OCI-LY3 (cell line): Measurements from ENCODE around the gene ZNF277.
"Not testable (repeated sequence)": the region's sequence is repeated elsewhere in the genome, so short reads cannot be mapped to it uniquely, and the experiment has no call there.

Experiments
- H2AFZ ChIP-seq: fragments of 200-600, 300-600 bp; shearing (Covaris generic); 2 replicates; pipeline ENCODE4 v1.6.0; 2014; ENCODE audit warnings: antibody characterized with exemption, low read depth, low read length
- H3K27ac ChIP-seq: fragments of 200-600, 300-600 bp; sonication (generic); 2 replicates; pipeline ENCODE4 v1.5.1; 2014; ENCODE audit warnings: mild to moderate bottlenecking, low read length, moderate library complexity, mixed read lengths
- H3K27me3 ChIP-seq: fragments of 200-600, 300-600 bp; sonication (generic); 2 replicates; pipeline ENCODE4 v1.6.1; 2014; ENCODE audit warnings: low read depth, low read length, mixed read lengths
- H3K36me3 ChIP-seq: fragments of 200-600, 300-600 bp; sonication (generic); replicated peaks from 2 replicates; pipeline ENCODE3; 2014; ENCODE audit warnings: low read depth, low read length, mixed read lengths
- H3K4me1 ChIP-seq: fragments of 300-600, 200-600 bp; sonication (generic); 2 replicates; pipeline ENCODE4 v1.6.1; 2014; ENCODE audit warnings: low read length, mixed read lengths
- H3K4me2 ChIP-seq: fragments of 200-600, 300-600 bp; sonication (generic); 2 replicates; pipeline ENCODE4 v1.6.1; 2014; ENCODE audit warnings: low read length, mixed read lengths
- H3K4me3 ChIP-seq: fragments of 300-600, 200-600 bp; sonication (generic); 2 replicates; pipeline ENCODE4 v1.5.1; 2014; ENCODE audit warnings: antibody characterized with exemption, mild to moderate bottlenecking, low read length, moderate library complexity
- H3K79me2 ChIP-seq: fragments of 300-600, 200-600 bp; shearing (Covaris generic); 2 replicates; pipeline ENCODE4 v1.6.1; 2014; ENCODE audit warnings: mild to moderate bottlenecking, low read length, mixed read lengths
- H3K9ac ChIP-seq: fragments of 300-600, 200-600 bp; shearing (Covaris generic); 2 replicates; pipeline ENCODE4 v1.6.0; 2014; ENCODE audit warnings: mild to moderate bottlenecking, low read length, moderate library complexity
- H3K9me3 ChIP-seq: fragments of 200-600, 300-600 bp; shearing (Covaris generic); 2 replicates; pipeline ENCODE4 v1.6.1; 2014; ENCODE audit warnings: low read length, mixed read lengths; ENCODE audit not compliant: insufficient read depth
- H4K20me1 ChIP-seq: fragments of 200-600, 300-600 bp; sonication (generic); 2 replicates; pipeline ENCODE4 v1.6.1; 2016; ENCODE audit warnings: low read length, mixed read lengths; ENCODE audit not compliant: insufficient read depth
- EZH2phosphoT487 ChIP-seq: fragments of 200-600 bp; shearing (Covaris generic); IDR thresholded peaks from 2 replicates; pipeline ENCODE4 v1.6.1; 2018; ENCODE audit warnings: antibody characterized with exemption, mixed run types, low read depth

Gene ZNF277

GRCh38 chr7:112390167-112390566 lies 183.7 kb downstream of the ZNF277 start:
- TF ChIP-seq EZH2phosphoT487, result no peak
- Histone ChIP-seq H3K27ac (no peak overlapping the region), H3K36me3 (no peaks in the 10 kb centered on the region), H2AFZ (no peak overlapping the region), H3K79me2 (no peaks in the 10 kb centered on the region), H4K20me1 (no peaks in the 10 kb centered on the region), H3K4me2 (no peak overlapping the region), H3K4me1 (peaks cover 7% of the 10 kb centered on the region), H3K4me3 (no peak overlapping the region), H3K9ac (no peak overlapping the region), H3K9me3 (no peaks in the 10 kb centered on the region), H3K27me3 (peaks cover 5% of the 10 kb centered on the region; the same call in 1 of the 2 replicates)

GRCh38 chr7:112391079-112391821 lies 184.8 kb downstream of the ZNF277 start:
- peak overlapping the region; percentile 87 for H2AFZ ChIP-seq
- H3K4me2 ChIP-seq, result peak overlapping the region; percentile 50

GRCh38 chr7:112391841-112392286 lies 185.4 kb downstream of the ZNF277 start:
- not testable (repeated sequence) for H4K20me1 ChIP-seq, H3K4me1 ChIP-seq
- peak overlapping the region; percentile 76 for H2AFZ ChIP-seq

More at GRCh38 chr7:112391079-112391821, 184.8 kb downstream of the ZNF277 start:
- peak overlapping the region; percentile 49 for H3K27ac ChIP-seq
- H3K9me3 ChIP-seq, H3K79me2 ChIP-seq, H3K36me3 ChIP-seq, H3K4me1 ChIP-seq, H3K27me3 ChIP-seq, H4K20me1 ChIP-seq: not testable (repeated sequence)
- peak overlapping the region; percentile 74 for H3K4me3 ChIP-seq
- 0 out of 2 replicates have a peak overlapping the region, but pooled peaks have one; percentile 22 for H3K9ac ChIP-seq

More at GRCh38 chr7:112391841-112392286, 185.4 kb downstream of the ZNF277 start:
- Histone ChIP-seq H3K4me2 (peak overlapping the region; percentile 72), H3K9ac (peak overlapping the region; percentile 68), H3K4me3 (peak overlapping the region; percentile 74), H3K27ac (peak overlapping the region; percentile 49)
- not testable (repeated sequence) for H3K79me2 ChIP-seq, H3K9me3 ChIP-seq, H3K27me3 ChIP-seq, H3K36me3 ChIP-seq
